SK-N-MC (cell line): ENCODE results near the gene OR52K1.

ENCODE experiments used
- EZH2 ChIP-seq: fragments of 200-600 bp; sonication (generic); IDR thresholded peaks from one replicate; pipeline ENCODE4 v1.6.1; 2017; ENCODE audit warnings: antibody characterized with exemption
- POLR2AphosphoS5 ChIP-seq: IDR thresholded peaks from 2 replicates; pipeline ENCODE4 v1.6.1; 2012; ENCODE audit warnings: mild to moderate bottlenecking, low read depth, low read length, borderline replicate concordance

DNA sequence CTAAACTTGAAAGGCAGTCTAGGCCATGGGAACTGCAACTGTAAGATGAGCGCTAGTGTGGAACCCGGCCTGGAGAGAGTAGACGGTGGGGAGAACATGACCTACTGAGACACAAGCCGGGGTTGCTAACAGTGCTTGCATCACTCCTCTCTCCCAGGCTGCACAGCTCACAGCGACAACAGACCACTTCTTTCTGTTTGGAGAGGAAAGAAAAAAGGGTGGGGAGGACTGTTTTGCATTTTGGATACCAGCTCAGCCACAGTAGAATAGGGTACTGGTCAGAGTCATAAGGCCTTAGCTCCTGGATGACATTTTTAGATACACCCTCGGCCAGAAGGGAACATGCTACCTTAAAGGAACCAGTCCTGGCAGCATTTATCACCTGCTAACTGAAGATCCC, 40.3 kb downstream of the OR52K1 start:
- TF ChIP-seq EZH2 (no peak), POLR2AphosphoS5 (no peak)
